Activated CD8-positive, alpha-beta memory T cell treated with anti-CD3 and anti-CD28 coated beads for 36 hours (primary cell): ENCODE measurements around the gene CHRM5. TPM values are rescaled to one million over a fixed set of nuclear protein-coding genes. Genes with fewer than 3 reads are reported as not detected.

Source experiments
- CTCF ChIA-PET: fragments of 350-600 bp; sonication (Branson Sonifier 250); formaldehyde crosslinking; loops from one replicate; lab custom pipeline; 2021; ENCODE audit warnings: antibody characterized with exemption; lab: Charles Lee
- POLR2A ChIA-PET: fragments of 350-600 bp; sonication (Branson Sonifier 250); formaldehyde crosslinking; loops from one replicate; lab custom pipeline; 2021; ENCODE audit warnings: antibody characterized with exemption; lab: Charles Lee
- total RNA-seq, 2 experiments: library from RNA; stranded (reverse); gene quantifications; one replicate each; pipeline ENCODE4 v1.2.3, GENCODE V29; 2021

The CHRM5 gene, protein sequence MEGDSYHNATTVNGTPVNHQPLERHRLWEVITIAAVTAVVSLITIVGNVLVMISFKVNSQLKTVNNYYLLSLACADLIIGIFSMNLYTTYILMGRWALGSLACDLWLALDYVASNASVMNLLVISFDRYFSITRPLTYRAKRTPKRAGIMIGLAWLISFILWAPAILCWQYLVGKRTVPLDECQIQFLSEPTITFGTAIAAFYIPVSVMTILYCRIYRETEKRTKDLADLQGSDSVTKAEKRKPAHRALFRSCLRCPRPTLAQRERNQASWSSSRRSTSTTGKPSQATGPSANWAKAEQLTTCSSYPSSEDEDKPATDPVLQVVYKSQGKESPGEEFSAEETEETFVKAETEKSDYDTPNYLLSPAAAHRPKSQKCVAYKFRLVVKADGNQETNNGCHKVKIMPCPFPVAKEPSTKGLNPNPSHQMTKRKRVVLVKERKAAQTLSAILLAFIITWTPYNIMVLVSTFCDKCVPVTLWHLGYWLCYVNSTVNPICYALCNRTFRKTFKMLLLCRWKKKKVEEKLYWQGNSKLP
- total RNA-seq, result not detected

DNA sequence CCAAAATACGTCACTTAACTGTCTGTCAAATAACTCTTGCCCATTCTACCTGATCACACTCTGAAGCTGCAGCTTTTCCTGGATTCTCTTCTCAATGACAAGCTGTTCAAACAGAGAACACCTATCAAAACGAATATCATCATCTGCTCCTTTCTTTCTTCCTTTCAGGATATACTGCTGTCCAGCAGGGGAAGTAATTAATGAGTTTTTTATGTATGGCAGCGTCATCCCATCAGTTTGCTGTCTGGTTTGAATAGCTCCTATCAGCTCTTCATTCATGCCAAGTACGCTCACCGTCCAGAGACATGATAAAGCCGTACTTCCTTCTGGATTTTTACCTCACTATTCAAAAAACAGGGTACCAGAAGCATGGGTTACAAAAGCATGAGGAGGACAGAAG is at the start of gene CHRM5:
TSS of gene CHRM5 (plus strand) at position 274 of the 400 bp plus-strand sequence. CDS start 94,221 bp downstream, outside the sequence.
- ChIA-PET POLR2A (no interaction called here), CTCF (no interaction called here)

DNA sequence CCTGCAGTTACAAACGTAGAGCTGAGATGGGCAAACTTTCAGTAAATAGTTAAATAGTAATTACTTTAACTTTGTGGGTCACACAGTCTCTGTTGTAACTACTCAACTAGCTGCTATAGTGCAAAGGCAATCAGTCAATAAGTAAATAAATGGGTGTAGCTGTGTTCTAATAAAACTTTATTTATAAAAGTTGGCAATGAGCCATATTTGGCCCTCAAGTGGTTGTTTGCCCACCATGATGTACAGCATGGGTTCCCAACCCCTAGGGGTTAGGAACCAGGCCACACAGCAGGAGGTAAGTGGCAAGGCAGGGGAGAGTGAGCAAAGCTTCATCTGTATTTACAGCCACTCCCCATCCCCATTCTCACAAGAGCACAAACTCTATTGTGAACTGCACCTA is 44.9 kb upstream of the CHRM5 start:
- ChIA-PET POLR2A (no interaction called here), CTCF (no interaction called here)

DNA sequence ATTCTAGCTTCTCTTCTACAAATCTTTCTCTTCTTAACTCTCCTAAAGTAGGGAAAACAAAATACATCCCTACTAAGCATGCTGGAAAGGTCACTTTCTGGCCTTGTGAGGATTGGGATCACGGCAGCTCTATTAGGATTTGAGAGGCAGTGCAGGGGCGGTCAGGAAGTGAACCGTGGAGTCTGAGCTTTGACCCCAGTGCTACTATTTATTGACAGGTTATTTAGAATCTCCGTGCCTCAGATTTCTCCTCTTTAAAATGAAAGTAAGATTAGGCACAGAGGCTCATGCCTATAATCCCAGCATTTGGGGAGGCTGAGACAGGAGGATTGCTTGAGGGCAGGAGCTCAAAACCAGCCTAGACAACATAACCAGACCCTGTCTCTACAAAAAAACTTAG is 42.0 kb upstream of the CHRM5 start:
- ChIA-PET CTCF (no interaction called here), POLR2A (no interaction called here)

DNA sequence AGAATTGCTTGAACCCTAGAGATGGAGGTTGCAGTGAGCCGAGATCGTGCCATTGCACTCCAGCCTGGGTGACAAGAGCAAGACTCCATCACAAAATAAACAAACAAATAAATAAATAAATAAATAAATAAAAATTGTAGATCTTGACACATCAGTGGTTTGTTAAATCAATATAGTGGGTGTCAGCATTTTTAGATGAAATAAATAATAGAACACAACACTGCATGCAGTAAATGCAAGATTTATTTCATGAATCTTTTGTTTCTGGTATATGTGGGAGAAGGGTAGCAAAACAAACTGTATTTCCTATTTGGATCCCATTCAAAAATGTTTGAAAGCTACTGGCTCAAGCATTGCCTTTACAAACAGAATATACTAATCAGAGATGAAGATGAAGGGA is 35.6 kb upstream of the CHRM5 start:
- ChIA-PET CTCF (no interaction called here), POLR2A (no interaction called here)

DNA sequence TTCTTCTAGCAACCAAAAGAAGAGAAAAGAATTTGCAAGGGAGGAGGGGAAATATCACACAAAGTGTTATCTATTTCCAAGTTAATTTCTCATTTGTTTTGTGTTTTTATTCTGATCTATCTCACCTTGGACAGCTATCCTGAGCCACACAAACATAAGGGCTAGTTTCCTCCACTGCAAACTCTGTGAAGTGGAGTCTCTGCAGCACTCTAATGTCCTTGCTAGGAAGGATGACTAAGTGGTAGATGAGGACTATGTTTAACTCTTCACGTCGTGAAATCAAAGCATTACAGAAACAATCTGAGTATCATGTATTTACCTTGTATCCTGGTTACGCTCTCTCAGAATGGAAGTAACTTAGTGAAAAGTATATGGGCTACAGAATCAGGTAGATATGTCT is 33.9 kb upstream of the CHRM5 start:
- CTCF ChIA-PET, result no interaction called here

DNA sequence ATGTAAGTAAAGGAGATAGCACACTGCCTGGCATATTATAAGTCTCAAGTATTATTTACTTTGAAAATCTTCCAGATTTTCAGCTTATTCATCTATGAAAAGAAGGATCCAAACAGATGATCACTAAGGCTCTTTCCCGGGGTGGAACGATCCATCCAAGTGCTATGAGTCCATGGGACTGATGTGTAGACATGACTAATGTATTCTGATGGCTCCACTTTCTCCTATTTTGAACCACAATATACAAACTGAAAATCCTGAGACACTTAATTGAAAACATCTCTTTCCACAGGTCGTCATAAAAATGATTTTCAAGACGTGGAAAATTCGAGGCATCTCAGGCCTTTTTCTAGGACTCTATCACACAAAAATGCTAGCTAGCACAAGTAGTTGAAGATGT is 33.4 kb upstream of the CHRM5 start:
- ChIA-PET POLR2A (no interaction called here), CTCF (no interaction called here)

More for the DNA sequence above, 33.9 kb upstream of the CHRM5 start:
- POLR2A ChIA-PET, result no interaction called here

DNA sequence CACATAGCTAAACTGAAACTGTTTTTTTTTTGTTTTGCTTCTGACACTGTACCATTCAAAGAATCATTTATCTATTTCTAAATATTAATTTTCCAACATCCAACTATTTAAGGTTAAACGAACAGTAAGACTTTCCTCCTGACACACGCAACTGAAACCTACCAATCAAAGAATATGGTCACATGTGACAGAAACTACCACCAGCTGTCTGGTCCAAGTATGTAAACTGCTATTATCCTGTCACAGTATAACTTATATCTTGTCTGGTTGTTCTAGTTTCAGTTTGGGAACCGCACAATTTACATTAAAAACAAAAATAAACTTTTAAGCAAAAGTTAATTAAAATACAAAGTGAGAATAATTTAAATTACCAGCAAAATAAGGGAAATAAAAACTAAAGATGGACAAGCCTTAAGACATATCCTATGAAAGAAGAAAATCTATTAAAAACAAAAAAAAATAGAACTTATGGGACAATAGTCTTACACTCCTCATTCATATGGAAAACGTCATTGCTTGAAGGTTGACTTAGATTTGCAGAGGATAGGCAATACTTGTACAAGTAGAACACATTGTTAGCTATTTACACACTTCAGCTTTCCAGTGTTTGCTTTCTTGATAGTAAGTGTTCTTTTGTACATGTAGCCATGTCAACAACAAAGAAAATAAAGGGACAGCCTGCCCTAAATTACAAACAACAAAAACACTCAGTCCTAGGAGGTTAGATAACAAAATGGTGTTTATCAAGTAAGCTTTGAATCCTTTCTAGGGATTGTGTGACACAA is 26.8 kb upstream of the CHRM5 start:
- POLR2A ChIA-PET, result no interaction called here

DNA sequence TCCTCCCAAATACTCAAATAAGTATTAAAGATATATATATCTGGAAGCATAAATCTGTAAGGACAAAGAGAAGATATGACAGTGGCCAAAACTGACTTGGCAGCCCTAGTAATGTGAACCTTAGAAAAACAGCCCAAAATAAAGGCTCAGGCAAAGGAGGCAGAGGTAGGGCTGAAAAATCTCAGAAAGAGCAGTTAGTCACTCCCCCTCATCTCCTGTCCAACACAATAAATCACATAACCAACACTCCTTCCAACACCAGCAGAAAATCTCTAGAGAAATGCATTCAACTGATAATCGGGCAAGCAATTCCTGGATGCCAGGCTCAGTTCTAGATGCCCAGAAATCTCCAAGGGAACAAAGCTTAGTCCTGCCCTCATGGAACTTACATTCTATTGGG is 22.1 kb upstream of the CHRM5 start:
- POLR2A ChIA-PET, result no interaction called here
- CTCF ChIA-PET, result no interaction called here

More for the DNA sequence above, 26.8 kb upstream of the CHRM5 start:
- CTCF ChIA-PET, result no interaction called here

DNA sequence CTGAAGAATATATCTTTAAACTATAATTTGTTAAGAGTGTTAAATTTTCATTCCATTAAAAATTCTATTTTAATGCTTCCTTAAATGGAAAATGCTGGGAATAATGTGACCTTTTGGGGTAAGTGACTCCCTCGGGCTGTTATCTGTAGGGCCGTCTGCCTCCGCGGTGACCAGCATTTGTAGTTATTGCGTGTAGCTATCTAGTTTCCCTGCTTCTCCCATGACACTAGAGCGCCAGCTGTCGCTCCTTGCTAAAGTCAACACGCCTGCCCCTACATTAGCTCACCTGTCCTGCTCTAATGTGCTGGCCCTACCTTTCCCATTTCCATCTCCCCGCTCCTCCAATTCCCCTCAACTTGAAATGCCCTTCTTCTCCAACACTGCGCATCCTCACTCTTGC is 12.4 kb upstream of the CHRM5 start:
- POLR2A ChIA-PET, result no interaction called here
- CTCF ChIA-PET, result no interaction called here

DNA sequence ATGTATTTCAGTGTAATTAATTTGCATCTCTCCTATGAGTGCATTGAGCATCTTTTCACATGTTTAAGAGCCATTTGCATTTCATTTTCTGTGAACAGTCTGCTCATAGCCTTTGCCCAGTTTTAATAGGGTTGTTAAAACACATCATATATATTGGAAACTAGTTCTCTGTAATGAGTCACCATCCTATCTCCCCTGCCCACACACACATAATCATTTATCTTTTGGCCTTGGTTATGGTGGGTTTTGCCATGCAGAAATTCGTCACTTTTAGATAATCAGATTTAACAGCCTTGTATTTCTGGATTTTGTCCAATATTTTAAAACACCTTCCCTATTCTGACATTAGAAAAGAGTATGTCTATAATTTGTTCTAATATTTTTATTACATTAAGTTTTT is 11.9 kb upstream of the CHRM5 start:
- ChIA-PET CTCF (no interaction called here), POLR2A (no interaction called here)

DNA sequence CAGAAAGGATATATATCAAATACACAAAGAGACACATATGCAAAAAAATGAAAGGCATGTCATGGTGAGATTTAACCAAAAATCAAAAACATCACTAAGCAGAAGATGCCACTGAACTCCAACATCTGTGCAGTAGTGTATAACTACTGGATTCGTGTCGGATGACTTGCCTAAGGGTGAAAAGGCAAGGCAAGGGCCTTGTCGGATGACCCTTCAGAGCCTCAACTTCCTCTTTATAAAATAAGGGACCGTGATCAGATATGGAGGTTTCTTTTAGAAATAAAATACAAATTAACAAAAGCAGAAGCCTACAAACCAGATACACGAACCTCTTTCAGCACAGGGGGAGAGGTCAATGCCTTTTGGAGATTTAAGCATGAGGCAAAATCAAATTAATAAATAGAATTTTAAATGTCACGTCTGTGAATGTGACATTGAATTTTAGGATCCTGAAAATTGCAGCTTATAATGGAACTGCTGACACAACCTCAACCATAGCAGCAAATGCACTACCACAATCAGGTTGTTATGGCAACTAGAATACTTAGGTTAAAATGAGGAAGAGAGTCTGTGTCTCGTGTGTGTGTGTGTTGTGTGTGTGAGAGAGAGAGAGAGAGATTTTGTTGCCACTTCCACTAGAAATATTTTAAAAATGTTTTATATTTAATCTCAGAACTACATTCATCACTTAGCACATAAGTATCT is 8.3 kb upstream of the CHRM5 start:
- CTCF ChIA-PET, result interaction anchor here (0.6 kb wide), 1 partner anchor 42 kb away, joined by 4 read pairs; no protein-coding TSS in a partner anchor

DNA sequence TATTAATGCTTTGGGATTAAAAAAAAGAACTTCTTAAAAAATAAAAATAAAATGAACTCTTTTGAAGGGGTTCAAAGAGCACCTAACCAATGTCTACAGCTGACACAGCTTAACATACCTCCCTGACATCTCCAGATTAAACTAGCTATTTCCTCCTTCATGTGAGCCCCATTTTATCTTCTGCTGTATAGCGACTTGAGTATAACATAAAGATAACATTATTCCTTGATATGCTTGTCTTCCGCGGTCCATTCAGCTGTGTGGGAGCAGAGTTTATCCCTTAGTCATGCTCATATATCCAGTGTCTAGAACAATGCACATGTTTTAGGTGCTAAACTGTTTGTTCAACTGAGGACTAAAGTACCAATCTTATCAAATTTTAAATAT is 7.8 kb upstream of the CHRM5 start:
- POLR2A ChIA-PET, result no interaction called here
- CTCF ChIA-PET, result interaction anchor here (0.6 kb wide), 1 partner anchor 42 kb away, joined by 4 read pairs; no protein-coding TSS in a partner anchor

More for the DNA sequence above, 8.3 kb upstream of the CHRM5 start:
- POLR2A ChIA-PET, result no interaction called here

DNA sequence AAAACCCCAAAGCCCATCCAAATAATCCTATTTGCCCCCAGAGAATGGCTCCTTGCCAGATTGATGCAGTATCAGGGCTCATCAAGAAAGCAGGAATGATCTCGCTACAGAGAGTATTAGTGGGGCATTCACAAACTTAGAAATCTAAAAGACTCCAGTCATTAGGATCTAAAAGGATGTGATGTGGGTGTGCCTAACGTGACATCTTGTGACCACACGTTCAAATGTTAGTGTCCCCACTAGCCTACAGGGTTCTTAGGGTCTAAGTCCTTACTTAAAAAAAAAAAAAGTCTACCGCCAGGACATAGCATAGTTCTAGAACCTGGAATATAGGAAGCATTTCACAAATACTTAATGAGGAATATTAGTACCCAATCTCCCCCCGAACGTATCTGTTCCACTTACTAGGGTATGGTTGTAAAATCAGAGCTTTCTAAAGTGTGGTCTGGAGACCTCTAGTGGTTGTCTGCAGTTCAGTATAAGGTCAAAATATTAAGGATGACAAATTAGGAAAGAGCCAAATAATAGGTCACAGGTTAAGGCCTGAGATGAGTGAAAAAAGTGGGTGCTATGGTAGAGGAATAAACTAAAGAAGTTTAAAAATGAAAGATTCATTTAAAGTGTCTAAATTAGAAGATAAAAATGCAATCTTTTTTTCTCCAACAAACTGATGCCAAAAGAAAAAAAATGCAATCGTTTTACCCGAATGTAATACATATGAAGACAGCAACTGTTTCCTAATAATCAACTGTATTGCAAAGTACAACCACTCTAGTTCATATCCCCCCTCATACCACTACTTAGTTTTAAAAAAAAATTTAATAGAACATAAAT is 4.2 kb upstream of the CHRM5 start:
- POLR2A ChIA-PET, result no interaction called here
- CTCF ChIA-PET, result interaction anchor here (0.7 to 1.0 kb wide), 2 partner anchors 11 to 161 kb away, joined by 4 read pairs; no protein-coding TSS in a partner anchor

DNA sequence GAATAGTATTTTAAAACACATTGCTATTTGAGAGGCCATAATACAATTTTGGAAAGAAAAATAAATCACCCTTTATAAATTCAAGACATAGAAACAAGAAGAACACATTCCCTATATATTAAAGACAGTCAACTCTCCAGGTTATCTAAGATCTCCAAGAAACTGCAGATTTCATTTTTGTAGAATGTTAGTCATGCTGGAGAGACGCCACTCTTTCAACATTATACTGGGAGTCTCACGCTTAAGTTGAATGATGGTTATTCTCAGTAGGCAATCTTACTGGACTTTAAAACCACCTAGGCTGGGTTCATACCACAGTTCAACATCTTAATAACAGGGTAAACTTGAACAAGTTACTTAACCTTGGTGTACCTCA is 3.6 kb upstream of the CHRM5 start:
- CTCF ChIA-PET, result interaction anchor here (1.0 kb wide), 1 partner anchor 10 kb away, joined by 4 read pairs; no protein-coding TSS in a partner anchor

DNA sequence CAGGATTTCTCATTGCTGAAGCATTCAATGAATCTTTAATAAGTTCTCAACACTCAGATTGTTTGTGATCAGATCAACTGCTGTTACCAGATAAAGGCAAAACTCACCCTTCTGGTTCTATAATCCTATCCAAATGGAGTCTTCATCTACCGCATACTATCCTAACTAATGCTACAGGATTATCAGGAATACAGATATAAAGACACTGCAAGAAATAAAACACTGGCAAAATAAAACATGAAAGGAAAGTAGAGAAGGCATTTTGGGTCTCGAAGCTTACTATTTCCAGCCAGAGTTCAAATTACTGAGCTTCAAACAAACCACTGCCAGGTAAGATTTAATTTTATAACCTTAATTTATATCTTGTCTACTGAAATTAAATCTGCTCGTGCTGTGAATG is 524 bp downstream of the CHRM5 start:
- CTCF ChIA-PET, result no interaction called here

More for the DNA sequence above, 3.6 kb upstream of the CHRM5 start:
- POLR2A ChIA-PET, result no interaction called here

DNA sequence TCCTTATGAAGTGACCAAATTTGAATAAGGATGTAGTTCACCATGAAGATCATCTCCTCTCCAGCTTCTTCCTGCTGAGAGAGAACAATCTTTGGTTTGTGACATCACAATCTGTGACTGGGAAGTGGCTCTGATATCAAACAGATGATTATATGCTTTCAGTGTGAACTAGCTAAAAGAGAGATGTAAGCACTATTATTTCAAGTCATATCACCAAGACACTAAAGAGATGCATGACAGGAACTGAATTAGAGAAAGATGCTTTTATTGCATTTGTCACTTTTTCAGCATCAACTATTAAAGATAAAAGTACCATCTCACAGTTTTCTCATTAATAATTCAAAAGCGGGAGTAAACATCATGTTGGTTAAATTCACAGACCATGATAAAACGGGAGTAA is 3.5 kb downstream of the CHRM5 start:
- ChIA-PET POLR2A (no interaction called here), CTCF (no interaction called here)

More for the DNA sequence above, 524 bp downstream of the CHRM5 start:
- POLR2A ChIA-PET, result interaction anchor here (0.5 kb wide), 1 partner anchor 105 kb away, joined by 5 read pairs; no protein-coding TSS in a partner anchor

DNA sequence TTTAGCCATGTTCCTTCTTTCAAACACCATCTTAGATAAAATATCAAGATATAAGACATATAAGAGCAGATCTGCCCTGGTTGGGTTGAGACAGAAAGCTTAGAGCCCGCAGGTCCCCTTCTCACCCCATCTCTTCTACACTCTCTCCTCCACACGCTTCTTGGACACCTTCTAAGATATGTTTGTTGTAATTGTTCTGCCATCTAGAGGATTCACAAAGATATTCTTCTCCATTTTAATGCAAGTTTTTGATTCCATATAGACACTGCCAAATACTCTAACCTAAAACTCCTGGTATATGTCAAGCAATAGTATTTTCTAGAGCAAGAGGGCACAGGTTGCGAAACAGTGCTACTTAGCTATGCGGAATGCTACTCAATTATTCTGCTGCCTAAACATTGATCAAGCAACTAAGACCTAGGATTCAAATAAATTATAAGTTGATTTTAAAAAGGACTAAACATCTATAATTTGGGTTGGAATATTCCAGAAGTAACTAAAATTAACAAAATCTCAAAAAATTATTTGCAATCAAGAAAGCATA is 6.8 kb downstream of the CHRM5 start:
- ChIA-PET POLR2A (no interaction called here), CTCF (interaction anchor here (0.8 kb wide), 1 partner anchor 11 kb away, joined by 4 read pairs; no protein-coding TSS in a partner anchor)

DNA sequence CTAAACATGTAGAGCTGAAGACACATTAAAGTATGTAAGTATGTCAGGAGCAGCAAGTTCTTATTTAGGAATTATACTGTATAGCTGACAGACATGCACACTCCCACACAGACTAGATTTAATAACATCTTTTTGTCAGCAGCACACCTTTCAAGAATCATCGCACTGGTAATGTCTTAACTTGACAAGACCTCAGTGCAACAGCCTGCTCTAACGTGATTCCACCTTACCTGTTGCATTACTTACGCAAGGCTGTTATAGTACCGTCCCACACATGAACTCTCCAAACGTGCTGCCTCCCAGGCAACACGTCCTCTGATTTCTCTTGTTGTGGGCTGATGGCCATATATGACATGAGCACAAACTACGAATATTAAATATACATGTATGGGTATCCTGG is 11.9 kb downstream of the CHRM5 start:
- CTCF ChIA-PET, result no interaction called here
- POLR2A ChIA-PET, result no interaction called here
